HG02970 (cell line): Measurements from ENCODE around the gene FSIP1.

Experiments used
- ATAC-seq: cut with Tn5 transposase; IDR thresholded peaks from one replicate; pipeline ENCODE4 v1.9.1; 2021; ENCODE audit warnings: mild to moderate bottlenecking, moderate library complexity, moderate number of reproducible peaks; ENCODE audit not compliant: unreplicated experiment, low FRiP score

FSIP1 gene

DNA sequence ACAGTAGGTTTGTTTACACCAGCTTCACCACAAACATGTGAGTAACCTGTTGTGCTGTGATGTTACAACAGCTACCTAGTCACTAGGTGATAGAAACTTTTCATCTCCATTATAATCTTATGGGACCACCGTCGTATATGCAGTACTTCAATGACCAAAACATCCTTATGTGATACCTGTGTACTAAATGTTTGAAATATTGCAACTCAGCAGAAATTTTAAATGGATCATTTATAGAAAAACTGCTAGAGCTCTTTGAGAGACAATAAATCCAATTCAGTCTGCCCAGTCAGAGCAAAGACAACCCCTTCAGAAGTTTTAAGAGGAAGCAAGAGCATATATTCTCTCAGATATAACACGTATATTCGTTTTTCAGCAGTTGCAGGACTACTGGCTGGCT is 128.3 kb downstream of the FSIP1 start:
- ATAC-seq: no peak

DNA sequence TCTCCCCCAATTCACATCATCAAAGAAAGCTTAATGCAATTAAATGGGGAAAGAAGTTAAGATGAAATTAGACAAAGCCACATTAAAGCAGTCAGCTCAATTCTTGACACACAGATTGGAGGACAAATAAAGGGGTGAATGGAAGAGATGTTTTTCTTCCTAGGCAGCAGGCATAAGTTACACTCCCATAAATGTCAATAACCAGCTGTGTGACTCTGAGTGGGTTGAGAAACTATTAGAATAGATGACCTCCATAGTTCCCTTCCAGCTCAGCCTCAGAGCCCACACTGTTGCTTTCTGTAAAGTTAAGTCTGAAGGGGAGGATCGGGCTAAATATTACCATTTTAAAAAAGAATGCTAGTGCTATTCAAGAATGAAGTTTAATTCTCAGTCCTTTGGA is 130.8 kb downstream of the FSIP1 start:
- no peak for ATAC-seq

DNA sequence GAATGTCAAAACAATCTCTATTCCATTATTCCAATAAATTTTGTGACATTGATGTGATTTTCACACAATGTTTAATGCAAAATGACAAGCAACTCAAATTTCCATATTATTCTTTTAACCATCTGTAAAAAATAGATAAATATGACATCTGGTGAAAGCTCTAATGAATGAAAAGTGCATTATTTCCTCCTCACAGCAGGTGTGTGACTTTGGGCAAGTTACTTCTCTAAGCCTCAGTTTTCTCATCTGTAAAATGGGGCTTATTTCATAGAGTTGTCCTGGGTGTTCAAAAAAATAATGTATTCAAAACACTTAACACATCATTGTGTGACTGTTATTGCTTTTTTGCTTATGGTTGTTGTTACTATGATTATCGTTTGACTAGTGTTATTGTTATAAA is 131.3 kb downstream of the FSIP1 start:
- no peak for ATAC-seq

DNA sequence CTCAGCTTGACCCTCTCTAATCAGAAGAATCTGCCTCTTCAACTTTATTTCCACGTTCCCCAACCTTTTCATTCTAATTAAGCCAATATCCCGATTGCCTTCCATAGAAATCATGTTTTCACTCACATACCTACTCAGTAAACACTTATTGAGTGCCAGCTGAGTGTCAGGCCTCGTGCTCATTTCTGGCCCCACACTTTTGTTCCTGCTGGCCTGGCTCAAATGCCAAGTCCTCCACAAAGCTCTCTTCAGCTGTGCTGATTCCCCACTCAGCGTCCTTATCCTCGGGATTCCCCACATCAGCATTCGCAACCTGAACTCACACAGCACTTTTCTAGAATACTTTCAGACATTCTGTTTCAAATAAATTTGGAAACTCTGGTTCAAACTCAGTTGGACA is 132.9 kb downstream of the FSIP1 start:
- no peak for ATAC-seq

DNA sequence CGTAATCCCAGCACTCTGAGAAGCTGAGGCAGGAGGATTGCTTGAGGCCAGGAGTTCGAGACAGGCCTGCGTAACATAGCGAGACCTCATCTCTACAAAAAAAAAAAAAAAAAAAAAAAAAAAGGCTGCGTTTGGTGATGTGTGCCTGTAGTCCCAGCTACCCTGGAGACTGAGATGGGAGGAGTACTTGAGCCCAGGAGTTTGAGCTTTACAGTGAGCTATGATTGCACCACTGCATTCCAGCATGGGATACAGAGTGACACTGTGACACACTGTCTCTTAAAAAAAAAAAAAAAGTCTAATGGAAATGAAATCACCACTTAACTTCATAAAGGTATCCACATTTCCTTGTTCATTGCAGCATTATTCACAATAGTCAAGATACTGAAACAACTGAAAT is 136.2 kb downstream of the FSIP1 start:
- no peak for ATAC-seq

DNA sequence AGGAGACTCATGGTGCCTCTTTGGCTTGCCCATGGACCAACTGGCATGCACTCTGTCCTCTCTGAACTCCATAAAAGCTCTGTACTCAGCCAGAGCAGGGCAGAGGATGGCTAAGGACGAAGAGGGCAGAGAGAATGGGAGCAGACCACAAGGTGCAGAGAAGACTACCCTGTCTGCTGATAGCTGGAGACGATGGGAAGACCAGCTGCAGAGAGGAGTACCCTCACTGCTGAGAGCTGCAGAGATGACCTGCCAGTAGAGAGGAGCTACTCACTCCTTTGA is 136.7 kb downstream of the FSIP1 start:
- ATAC-seq: no peak

DNA sequence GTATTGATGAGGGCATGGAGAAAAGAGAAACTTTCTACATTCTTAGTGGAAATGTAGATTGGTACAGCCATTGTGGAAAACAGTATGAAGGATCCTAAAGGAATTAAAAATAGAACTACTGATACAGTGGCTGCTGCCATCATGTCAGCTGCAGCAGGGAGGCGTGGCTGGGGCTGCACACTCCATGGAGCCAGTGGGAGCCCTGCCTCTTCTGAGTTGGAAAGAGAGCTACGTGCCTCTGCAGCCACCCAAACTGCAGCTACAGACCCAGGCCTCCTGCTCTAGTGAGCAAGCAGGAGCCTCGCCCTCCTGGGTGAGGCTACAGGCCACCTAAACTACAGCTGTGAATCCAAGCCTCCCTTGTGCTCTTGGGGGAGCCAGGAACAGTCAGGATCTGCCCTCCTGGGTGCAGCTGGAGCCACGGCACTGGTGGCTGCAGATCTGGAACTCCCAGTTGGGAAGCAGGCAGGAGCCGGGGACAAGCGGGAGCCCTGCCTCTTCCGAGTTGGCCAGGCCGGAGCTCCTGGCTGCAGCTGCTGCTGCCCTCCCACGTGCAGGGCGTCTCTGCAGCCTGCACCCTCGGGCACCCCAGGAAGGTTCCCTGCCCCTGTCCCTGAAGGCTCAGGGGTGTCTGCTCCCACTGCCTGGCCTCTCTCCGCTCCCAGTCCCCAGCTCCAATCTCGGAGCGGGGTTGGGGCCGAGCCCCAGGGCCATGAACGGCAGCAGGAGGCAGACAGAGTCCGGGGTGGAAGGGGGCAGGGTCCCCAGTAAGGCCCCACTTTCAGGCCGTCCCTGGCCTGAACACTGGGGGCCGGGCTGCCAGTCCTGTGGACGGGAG is 137.3 kb downstream of the FSIP1 start:
- ATAC-seq: no peak

DNA sequence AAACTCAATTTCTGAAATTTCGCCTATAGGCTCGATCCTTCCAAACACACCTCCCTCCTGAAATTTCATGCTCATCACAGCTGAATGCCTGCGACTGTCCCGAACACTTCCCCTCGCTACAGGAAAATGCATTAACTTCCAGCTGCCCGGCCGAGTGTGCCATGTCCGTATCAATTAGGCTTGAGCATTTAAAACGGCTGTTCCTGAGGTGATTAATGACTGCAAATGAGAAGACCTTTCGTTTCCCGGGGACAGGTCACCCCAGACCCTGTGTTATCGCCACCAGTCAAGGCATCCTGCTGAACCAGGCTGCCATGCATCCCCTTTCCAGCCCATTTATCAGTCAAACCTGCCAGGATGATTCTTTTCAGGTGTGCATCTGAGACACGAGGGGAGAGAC is 138.5 kb downstream of the FSIP1 start:
- ATAC-seq: no peak

DNA sequence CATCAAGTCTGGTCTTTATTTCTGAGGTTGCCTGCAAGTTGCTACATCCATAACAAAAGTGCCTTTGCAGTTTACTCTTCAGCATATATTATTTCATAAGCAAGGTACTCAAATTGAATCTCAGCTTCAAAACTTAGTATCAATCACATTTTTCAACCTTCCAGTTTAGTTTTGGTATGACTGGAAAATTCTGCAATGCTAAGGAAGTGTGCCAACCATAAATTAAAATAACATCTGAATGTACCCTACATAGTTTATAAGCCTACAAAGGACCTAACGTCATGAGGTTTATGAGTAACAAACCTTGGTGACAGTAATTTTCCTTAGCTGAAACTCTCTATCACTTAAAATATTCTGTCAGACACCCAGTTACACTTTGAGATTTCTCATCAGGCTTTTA is 138.9 kb downstream of the FSIP1 start:
- ATAC-seq: no peak

DNA sequence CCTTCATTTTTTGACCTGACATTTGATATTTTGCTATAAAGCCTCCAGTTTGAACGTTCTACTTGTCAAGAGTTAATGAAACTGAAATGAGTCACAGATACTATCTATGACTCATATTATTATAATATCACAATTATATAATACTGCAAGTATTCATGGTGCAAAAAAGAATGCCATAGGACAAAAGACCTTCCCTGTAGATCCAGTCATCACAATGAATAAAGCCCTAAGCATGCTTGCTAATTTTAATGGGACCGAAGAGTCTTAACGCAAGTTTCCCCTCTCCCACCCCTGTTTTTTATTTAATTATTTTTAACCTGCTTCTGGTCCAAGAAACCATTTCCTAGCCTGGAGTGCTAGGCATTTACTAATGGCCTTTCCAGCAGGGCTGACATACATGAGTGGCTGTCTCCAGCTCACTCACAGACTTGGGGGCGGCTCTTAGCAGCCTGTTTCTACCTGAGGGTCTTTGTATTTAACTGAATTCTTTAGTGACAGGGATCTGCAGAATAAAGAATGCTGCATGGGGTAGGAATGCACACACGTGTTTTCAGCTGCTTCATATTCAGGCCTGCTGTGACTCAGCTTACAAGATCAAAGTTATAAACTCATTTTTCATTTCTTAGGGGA is 140.5 kb downstream of the FSIP1 start:
- no peak for ATAC-seq

DNA sequence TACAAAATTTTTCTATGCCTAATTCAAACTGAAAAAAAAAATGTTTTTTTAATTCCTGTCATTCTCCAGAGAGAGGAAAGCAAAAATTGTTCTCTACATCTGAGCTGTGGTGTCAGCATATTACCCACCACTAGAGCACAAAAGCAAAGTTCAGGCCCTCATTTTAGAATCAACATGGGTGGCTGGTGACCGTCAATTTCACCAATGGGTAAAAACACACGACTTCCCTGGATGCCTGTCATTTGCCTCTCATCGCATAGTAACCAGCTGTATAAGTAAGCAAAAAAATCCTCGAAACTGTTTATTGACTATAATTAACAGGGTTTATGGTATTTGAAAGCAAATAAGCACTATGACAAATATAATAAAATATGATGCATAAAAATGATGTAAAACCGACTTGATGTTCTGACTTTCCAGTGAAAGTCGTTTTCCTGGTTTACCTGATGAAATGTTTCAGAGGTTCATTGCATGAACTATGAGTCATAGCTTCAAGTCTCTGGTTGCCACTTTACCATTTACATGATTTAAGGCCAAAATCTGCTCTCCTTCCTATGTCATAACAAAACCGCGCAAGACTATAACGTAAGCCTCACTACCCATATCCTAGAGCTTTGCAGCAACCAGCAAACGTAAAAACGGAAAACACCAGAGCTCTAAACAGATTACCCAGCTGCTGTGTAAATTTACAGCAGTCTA is 141.3 kb downstream of the FSIP1 start:
- ATAC-seq: no peak

DNA sequence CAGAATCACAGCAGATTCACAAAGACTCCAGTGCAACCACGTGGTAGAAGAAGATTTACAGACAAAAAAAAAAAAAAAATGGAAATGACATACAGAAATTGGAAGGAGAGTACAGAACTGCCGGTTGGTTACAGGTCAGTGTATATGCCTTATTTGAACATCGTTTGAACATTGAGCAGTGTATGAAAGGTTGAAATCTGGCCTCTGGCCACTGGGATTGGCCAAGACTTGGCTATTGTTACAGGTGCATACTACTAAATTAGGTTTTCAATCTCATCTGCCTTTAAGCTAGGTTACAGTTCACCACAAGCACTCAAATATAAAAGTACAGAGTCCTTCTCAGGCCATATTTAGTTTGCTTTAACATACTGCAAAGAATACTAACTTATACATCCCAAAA is 142.0 kb downstream of the FSIP1 start:
- ATAC-seq: no peak

DNA sequence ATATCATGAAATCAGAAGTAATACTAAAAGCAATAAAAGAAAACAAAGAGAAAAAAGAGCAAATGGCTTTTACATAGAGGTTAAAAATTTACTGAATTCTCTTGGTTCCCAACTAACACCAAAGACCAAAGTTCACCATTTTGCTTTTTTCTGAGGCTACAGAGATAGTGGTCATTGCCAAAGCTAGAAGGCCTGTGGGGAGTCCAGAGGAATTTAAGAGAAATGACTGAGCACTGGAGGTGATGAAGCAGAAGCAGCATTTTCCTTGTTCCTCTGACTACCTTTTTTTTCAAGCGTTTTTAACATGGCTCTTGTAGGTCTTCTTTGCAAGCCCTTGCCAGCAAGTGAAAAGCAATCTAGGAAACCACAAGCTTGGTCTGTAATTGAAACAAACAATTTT is 143.6 kb downstream of the FSIP1 start:
- ATAC-seq: no peak

DNA sequence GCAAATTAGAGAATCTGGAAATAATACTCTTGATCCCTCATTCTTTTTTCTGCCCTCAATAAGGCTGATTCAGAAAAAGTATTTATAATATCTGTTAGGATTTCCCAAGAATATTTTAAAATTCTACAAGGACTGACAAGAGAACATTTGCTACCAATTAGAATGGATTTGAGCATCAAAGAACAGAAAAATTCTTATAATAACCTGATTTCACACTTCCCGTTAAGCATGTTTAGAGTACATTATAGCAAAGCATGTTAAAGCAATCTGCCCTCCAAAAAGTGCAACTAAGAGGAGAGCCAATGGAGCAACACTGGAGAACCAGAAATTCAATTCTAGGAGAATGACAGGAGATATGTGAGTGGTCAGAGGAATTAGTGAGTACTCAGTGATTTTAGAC is 144.6 kb downstream of the FSIP1 start:
- no peak for ATAC-seq

DNA sequence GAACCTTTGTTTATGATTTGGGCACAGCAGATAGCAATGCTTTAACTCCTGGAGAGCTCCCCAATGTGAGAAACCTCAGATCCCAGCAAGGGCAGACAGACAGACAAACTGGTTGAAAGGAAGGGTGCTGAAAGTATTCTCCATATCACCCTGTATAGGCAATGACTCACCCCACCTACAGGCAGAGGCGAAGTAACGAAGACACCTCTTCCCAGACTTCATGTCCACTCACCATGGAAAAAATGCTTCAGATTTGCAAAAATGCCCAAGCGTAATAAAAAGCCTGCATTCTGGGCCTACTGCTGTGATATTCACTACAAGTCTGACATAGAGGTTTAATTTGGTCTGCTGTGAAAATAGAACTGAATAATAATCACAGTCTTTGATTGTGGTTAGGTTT is 151.3 kb downstream of the FSIP1 start:
- ATAC-seq: no peak

DNA sequence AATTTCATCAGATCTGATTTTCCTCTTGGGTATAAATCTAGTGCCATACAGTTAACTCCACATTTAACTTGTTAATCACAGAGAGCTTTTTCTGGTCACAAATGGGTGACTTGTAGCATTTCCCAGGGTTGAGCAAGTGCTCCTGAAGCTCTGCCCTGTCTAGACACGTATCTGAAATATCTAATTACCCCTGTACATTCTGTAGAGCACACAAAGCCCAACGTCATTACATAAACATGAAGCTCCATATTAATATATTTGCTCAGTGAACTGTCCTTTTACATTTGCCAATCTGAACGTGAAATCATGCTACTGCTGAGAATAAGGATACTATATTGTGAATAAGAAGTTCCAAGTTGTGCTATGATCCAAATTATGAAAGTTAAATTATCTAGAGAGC is 152.7 kb downstream of the FSIP1 start:
- ATAC-seq: no peak

DNA sequence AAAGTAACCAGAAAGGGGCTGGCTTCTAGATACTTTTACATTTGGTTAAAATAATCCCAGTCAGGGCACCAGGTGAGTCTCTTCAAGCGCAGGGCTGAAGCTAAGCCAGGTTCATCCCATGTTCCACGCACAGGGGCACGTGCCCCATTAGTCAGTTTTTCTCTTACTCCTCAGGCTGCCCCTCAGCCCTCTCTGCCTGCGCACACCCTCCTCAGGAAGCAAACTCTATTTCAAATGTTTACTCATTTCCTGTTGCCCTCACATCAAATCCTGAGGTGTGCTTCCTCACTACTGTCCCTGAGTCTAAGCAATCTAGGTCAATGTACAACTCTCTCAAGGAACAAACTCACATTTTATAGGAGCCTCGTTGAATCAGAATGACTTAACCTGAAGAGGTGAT is 153.3 kb downstream of the FSIP1 start:
- ATAC-seq: no peak

DNA sequence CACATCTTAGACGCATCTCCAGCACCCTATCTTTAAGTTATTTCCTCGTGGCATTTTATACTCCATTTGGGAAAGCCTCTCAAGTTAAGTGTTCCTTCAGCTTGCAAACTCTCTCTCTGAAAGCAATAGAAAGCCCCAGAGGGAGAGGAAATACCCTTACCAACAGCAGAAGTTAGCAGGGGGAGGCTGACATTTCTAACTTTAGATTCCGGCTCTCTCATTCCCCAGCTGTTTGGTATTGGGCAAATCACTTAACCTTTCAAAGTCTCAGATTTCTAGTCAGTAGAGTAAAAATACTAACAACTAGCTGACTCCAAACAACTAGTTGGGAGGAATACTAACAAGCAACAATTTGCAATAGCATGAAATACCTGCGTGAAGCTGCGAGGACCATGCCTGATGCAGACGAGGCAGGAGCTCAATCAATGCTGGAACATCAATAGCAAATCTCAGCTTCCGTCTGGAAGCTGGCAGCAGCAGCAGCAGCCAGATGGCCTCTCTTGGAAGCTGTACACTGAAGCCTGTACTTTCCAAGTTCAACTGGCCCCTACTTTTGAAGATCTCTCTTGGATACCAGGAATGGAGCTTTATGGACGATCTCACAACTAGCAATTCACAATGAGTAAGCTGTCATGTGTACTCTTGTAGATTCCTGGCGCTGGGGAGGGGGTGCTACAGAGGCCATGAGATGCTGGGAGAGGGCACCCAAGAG is 153.9 kb downstream of the FSIP1 start:
- ATAC-seq: no peak

DNA sequence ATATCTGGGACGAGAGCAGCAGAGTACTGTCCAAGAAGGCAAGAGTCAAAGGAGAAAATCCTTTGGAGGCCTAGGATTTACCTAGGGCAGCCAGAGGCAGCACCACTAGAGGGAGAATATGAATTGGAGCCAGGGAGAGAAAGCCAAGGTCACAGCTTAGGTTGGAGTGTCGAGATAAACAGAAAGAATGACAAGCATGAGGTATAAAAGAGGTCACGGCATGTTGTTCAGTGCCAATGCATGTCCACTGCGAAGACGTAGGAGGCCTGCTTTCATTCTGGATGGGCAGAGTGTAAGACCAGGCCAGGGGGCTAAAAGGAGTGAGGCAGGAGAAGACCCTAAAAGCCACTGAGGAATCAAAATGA is 154.5 kb downstream of the FSIP1 start:
- ATAC-seq: no peak

DNA sequence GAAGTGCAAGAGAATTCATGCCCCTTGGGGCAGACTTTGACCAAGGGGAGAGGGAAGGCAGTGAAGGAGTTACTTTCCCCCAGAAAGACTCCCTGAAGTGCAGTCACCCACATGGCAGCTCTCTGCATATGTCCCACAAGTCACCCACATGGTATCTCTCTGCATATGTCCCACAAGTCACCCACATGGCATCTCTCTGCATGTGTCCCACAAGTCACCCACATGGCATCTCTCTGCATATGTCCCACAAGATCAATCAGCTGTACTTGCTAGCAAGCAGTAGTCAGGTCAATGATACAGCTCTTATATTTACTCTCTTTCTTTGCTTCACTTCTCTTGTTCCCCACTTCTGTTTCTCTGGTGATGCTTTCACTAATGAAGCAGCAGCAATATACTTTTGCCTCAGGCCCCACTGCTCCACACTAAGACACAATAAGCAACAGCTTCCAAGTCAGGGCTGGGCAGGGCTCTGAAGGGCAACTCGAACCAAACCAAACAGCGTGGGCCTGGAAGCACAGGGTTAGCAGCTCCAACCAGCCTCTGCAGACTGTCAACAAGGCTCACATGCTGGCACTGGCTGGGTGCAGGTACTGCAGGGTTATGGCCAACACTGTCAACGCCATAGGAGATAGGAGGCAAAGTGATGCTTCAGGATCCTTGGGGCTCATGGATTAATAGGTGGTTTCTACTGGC is 155.0 kb downstream of the FSIP1 start:
- ATAC-seq: no peak

DNA sequence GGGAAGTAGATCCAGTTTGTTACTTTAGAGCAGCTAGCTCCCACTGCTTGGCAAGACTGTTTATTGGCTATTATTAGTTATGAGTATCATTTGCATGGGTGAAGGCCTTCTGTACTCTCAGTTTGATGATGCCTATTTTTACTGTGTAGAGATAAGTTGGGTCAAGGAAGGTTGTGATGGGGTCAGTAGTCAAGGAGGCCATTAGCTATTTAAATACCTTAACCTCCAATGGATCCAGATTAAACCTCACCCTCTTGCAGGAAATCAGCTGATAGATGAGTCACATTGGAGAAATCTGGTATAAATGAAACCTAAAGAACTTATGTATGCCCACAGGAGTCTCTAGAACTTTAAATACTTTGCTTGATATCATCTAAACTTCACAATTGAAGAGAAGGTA is 156.8 kb downstream of the FSIP1 start:
- ATAC-seq: no peak
